ENCODE data around the gene TMEM182.

TMEM182 gene

DNA sequence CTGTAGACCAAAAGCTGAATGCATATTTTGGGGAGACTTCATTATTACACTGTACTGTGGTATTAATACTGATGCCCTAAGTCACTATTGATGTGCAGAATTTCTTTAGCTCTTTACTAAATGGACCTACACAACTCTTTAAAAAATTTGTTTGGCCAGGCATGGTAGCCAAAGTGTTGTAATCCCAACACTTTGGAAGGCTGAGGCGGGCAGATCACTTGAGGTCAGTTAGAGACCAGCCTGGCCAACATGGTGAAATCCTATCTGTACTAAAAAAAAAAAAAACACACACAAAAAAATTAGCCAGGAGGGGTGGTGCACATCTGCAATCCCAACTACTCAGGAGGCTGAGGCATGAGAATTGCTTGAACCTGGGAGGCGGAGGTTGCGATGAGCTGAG, 6.4 kb downstream of the TMEM182 start:
- no peak for DNase-seq (ENCODE audit: low spot score)
- Histone ChIP-seq H3K4me3 (no peak overlapping the region), H3K27ac (no peak overlapping the region)
- TF ChIP-seq, protein P1, sequence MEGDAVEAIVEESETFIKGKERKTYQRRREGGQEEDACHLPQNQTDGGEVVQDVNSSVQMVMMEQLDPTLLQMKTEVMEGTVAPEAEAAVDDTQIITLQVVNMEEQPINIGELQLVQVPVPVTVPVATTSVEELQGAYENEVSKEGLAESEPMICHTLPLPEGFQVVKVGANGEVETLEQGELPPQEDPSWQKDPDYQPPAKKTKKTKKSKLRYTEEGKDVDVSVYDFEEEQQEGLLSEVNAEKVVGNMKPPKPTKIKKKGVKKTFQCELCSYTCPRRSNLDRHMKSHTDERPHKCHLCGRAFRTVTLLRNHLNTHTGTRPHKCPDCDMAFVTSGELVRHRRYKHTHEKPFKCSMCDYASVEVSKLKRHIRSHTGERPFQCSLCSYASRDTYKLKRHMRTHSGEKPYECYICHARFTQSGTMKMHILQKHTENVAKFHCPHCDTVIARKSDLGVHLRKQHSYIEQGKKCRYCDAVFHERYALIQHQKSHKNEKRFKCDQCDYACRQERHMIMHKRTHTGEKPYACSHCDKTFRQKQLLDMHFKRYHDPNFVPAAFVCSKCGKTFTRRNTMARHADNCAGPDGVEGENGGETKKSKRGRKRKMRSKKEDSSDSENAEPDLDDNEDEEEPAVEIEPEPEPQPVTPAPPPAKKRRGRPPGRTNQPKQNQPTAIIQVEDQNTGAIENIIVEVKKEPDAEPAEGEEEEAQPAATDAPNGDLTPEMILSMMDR (IDR thresholded peaks at IDR 0.05): no peak

- Histone ChIP-seq H3K4me3 (no peak overlapping the region), H3K27ac (no peak overlapping the region)
- no peak for DNase-seq (ENCODE audit: low spot score)
- TF ChIP-seq, protein P1 (IDR thresholded peaks at IDR 0.05): no peak
Measured at GRCh38 chr2:102768892-102769291, 7.1 kb downstream of the TMEM182 start.

DNA sequence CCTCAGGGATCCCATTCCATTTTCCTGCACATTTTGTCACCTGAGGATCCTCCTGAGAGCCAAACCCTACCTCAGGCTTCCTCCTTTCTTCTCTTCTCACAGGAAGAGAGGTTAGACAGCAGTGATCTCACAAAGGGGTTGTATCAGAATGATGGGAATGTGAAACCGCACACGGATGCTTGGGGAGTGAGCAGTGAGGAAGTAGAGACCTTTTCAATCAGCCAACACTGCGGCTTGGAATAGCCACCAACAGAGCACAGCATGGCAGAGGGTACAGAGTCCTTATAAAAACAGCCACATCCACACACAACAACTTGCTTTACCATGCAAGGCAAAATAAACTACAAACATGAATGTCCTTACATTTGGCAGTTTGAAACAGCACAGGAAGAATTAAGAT, 8.7 kb downstream of the TMEM182 start:
- no peak for DNase-seq (ENCODE audit: low spot score)
- TF ChIP-seq, protein P1 (IDR thresholded peaks at IDR 0.05): no peak
- no peak overlapping the region for H3K4me3 ChIP-seq
- no peak overlapping the region for H3K27ac ChIP-seq

DNA sequence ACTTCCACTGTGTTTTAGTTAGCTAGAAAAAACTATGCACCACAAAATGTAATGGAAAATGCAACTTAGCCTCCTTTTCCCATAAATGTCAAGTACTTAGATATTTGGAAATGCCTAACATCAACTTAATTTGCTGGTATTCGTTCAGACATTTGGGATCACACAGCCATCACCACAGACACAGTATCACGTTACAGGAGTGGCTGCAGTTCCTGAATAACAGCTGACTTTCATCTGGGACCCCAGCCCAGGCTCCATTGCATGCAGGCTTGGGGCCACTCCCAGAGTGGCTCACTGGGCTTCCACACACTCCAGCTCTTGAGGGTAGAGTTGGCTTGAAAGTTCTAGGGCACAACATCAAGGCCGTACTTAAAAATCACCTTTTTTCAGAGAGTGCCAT, 9.3 kb downstream of the TMEM182 start:
- H3K27ac ChIP-seq: no peak overlapping the region
- H3K4me3 ChIP-seq: no peak overlapping the region
- DNase-seq (ENCODE audit: low spot score): no peak
- TF ChIP-seq, protein P1 (IDR thresholded peaks at IDR 0.05): no peak

DNA sequence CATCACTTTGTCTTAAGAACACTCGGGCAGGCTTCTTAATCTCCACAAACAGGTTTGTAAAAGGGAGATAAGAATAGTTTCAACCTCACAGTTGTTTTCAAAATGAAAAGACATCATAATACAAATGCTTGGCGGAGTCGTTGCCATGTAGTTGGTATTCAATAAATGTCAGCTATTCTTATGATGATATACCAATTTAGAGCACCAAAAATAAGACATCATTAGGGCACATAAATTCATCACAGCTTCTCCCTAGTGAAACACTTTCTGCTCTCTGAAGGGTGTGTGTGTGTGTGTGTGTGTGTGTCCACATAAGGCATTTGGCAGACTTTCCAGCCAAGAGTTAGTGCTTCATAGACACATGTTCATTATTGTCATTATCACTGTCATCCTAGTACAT, 10.8 kb downstream of the TMEM182 start:
- Histone ChIP-seq H3K4me3 (no peak overlapping the region), H3K27ac (no peak overlapping the region)
- DNase-seq (ENCODE audit: low spot score): no peak
- TF ChIP-seq, protein P1 (IDR thresholded peaks at IDR 0.05): no peak

DNA sequence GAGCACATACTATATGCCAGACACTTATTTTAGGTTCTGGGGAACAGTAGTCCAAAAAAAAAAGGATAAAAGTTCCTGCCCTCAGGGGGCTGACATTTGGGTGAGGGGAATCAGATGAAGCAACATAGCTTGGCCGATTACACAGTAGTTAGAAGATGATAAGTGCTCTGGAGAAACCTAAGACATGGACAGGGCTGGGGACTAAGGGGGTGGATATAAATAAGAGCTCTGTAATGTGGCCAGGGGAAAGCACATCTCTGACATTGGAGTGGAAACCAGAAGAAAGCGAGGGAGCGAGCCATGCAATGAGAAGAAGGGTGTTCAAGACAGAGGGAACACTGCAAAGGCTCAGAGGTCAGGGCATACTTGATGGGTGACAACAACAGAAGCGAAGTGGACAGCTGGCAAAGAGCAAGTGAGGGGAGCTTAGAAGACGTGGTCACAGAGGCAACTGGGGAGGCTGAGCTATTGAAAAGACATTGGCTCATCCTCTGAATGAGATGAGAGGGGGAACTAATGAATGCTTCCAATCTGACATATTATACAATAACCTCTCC, 11.4 kb downstream of the TMEM182 start:
- Histone ChIP-seq H3K4me3 (no peak overlapping the region), H3K27ac (no peak overlapping the region)
- no peak for DNase-seq (ENCODE audit: low spot score)
- TF ChIP-seq, protein P1 (IDR thresholded peaks at IDR 0.05): no peak

DNA sequence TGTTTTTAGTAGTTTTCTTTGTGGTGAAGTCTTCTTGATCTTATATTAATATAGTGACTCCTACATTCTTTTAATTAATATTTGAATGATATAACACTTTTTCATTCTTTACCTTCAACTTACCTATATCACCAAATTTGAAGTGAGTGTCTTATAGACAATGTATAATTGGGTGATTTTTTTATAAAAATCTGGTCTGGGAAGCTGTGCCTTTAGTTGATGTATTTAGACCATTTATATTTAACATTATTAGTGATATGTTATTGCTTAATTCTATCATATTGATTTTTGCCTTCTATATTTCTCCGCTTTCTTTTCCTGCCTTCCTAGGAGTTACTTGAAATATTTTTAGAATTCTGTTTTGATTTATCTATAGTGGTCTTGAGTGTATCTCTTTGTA, 16.4 kb downstream of the TMEM182 start:
- no peak overlapping the region for H3K4me3 ChIP-seq
- TF ChIP-seq, protein P1 (IDR thresholded peaks at IDR 0.05): no peak
- H3K27ac ChIP-seq: no peak overlapping the region
- no peak for DNase-seq (ENCODE audit: low spot score)
